A673 (cell line): ENCODE results near the gene FAM120AOS. TPM values are rescaled to one million over a fixed set of nuclear protein-coding genes. Genes with fewer than 3 reads are reported as not detected.

Source experiments
- BruUV-seq: library from RNA; stranded (reverse); fragments of 400-500 nt; replicated peaks from 2 replicates; lab custom pipeline; 2021; lab: Mats Ljungman, UMichigan
- CTCF ChIA-PET: fragments of 300-600 bp; sonication (Branson Sonifier 250); formaldehyde crosslinking; loops from one replicate; lab custom pipeline; 2022; ENCODE audit warnings: antibody characterized with exemption; lab: Charles Lee
- POLR2A ChIA-PET: fragments of 300-600 bp; sonication (Branson Sonifier 250); formaldehyde crosslinking; loops from one replicate; lab custom pipeline; 2022; ENCODE audit warnings: antibody characterized with exemption; ENCODE audit not compliant: low non-redundant PET; lab: Charles Lee
- DNase-seq: peaks from one replicate; pipeline ENCODE4 v3.0.0-alpha.2; 2015; ENCODE audit warnings: low spot score
- H3K27ac ChIP-seq: fragments of 200-600 bp; sonication (generic); 2 replicates; pipeline ENCODE4 v1.5.1; 2016; ENCODE audit warnings: mixed run types, low read depth, mild to moderate bottlenecking, mixed read lengths, antibody characterized with exemption, low read length; ENCODE audit not compliant: poor library complexity, severe bottlenecking
- H3K27me3 ChIP-seq: fragments of 200-600 bp; sonication (generic); replicated peaks from 2 replicates; pipeline ENCODE4 v1.6.1; 2017; ENCODE audit warnings: mixed run types, low read depth, mild to moderate bottlenecking, mixed read lengths, antibody characterized with exemption, low read length; ENCODE audit not compliant: insufficient read depth, poor library complexity
- H3K36me3 ChIP-seq: fragments of 200-600 bp; sonication (generic); 2 replicates; pipeline ENCODE4 v1.6.1; 2016; ENCODE audit warnings: mixed run types, mild to moderate bottlenecking, mixed read lengths, antibody characterized with exemption, low read length; ENCODE audit not compliant: insufficient read depth, poor library complexity, severe bottlenecking
- H3K4me1 ChIP-seq: fragments of 200-600 bp; sonication (generic); 2 replicates; pipeline ENCODE4 v1.6.1; 2017; ENCODE audit warnings: mixed run types, mild to moderate bottlenecking, mixed read lengths, antibody characterized with exemption, low read length; ENCODE audit not compliant: insufficient read depth, poor library complexity, severe bottlenecking
- H3K4me3 ChIP-seq: fragments of 200-600 bp; sonication (generic); 2 replicates; pipeline ENCODE4 v1.5.1; 2016; ENCODE audit warnings: low read depth, mixed run types, mild to moderate bottlenecking, mixed read lengths, low read length; ENCODE audit not compliant: poor library complexity, severe bottlenecking
- H3K9me3 ChIP-seq: fragments of 200-600 bp; sonication (generic); 2 replicates; pipeline ENCODE4 v1.6.1; 2016; ENCODE audit warnings: mixed run types, low read depth, mild to moderate bottlenecking, mixed read lengths, antibody characterized with exemption, low read length; ENCODE audit not compliant: poor library complexity, severe bottlenecking
- EZH2 ChIP-seq: fragments of 200-600 bp; sonication (generic); IDR thresholded peaks from 2 replicates; pipeline ENCODE4 v1.6.1; 2017; ENCODE audit warnings: borderline replicate concordance, low read depth, mild to moderate bottlenecking, mixed read lengths, antibody characterized with exemption, low read length; ENCODE audit not compliant: poor library complexity, severe bottlenecking
- intact Hi-C: fragments of 100-400 bp; cut with micrococcal nuclease; formaldehyde crosslinking; loops from one replicate; pipeline ENCODE4 v1.10.0; 2022; ENCODE audit not compliant: unreplicated experiment
- total RNA-seq: library from RNA; stranded (reverse); gene quantifications from 2 replicates; pipeline ENCODE4 v1.2.3, GENCODE V29; 2021
- TF ChIP-seq, protein P1 (sequence below): fragments of 300-800, 200-600 bp; sonication (generic); conservative IDR thresholded peaks from 2 replicates; pipeline ENCODE4 v1.5.1; 2017; ENCODE audit warnings: low read depth, mild to moderate bottlenecking, antibody characterized with exemption, low read length, moderate library complexity, mixed read lengths

FAM120AOS gene
- total RNA-seq, 1 experiment from 2014 or later, result 34.5 TPM

DNA sequence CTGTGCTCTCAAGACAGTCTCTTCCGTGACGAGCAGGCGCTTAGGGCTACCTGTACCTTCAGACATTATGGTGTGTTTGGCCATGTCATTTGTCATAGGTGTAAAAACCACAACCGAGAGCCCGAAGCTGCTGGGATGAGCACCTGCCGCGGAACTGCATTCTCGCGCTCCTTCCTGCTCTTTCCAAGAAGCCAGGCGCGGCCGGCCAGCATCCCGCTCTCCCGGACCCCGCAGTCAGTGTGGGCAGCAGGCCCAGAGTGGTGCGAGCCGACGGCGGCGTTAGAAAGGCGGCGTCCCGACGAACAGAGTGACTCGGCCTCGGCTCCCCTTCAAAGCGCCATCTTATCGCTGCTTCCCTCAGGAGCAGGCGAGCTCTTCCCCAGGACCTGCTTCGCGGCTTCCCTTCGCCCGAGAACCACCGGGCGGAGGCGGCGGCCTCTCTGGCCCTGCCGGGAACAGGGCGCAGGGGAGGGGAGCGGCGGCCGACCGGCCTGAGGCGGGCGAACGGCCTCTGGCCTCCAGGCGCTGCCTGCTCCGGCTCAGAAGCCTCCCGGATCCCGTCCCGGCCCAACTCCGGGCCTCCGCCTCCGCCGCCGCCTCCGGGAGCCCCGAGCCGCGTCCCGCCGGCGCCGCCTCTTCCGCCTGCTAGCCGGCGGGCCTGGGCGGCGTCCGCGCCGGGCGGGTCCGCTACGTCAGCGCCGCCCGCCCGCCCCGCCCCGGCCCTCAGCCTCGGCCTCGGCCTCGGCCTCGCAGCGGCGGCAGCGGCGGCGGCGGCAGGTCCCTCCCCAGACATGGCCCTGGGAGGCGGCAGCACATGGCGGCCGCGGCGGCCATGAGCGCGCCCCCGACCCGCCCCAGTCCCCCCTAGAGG, 2.2 kb downstream of the FAM120AOS start, which contains the start of gene FAM120A:
FAM120A (plus strand) TSS at position 741 of the 871 bp plus-strand sequence. CDS start 231 bp downstream, outside the sequence.
- intact Hi-C loops, result loop anchor here (5.0 kb wide), 1 partner anchor 116 kb away; no protein-coding TSS in a partner anchor

DNA sequence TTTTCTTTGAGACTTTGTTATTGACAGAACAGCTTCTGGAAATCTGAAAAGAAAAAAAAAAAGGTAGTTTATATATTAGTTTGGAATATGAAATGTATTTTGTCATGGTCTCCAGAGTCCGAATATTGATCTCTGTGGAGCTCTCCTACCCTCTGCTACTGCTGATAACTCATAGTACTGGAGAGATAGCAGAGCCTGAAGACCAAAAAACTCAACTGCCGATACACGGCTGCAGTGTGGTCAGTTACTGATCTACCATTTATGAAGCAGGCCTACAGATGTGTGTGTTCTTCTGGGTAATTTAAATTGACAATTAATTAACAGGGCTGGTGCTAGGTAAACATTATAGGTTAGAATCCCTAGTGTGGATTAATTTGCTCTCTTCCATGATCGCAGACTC, 5.7 kb downstream of the FAM120AOS start:
- ChIA-PET POLR2A (no interaction called here), CTCF (no interaction called here)
- Histone ChIP-seq H3K9me3 (no peaks in the 10 kb centered on the region), H3K4me3 (no peak overlapping the region), H3K27ac (no peak overlapping the region), H3K36me3 (peaks cover 39% of the 10 kb centered on the region), H3K27me3 (no peaks in the 10 kb centered on the region), H3K4me1 (no peaks in the 10 kb centered on the region)
- intact Hi-C loops, result no loop called here
- no peak for DNase-seq
- no peak for TF ChIP-seq EZH2
- TF ChIP-seq, protein P1, sequence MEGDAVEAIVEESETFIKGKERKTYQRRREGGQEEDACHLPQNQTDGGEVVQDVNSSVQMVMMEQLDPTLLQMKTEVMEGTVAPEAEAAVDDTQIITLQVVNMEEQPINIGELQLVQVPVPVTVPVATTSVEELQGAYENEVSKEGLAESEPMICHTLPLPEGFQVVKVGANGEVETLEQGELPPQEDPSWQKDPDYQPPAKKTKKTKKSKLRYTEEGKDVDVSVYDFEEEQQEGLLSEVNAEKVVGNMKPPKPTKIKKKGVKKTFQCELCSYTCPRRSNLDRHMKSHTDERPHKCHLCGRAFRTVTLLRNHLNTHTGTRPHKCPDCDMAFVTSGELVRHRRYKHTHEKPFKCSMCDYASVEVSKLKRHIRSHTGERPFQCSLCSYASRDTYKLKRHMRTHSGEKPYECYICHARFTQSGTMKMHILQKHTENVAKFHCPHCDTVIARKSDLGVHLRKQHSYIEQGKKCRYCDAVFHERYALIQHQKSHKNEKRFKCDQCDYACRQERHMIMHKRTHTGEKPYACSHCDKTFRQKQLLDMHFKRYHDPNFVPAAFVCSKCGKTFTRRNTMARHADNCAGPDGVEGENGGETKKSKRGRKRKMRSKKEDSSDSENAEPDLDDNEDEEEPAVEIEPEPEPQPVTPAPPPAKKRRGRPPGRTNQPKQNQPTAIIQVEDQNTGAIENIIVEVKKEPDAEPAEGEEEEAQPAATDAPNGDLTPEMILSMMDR, result no peak
- BruUV-seq, result no TSS peak

More for the DNA sequence above, 2.2 kb downstream of the FAM120AOS start, which contains the start of gene FAM120A:
- Histone ChIP-seq H3K27me3 (no peaks in the 10 kb centered on the region), H3K9me3 (no peaks in the 10 kb centered on the region), H3K36me3 (peaks cover 39% of the 10 kb centered on the region), H3K4me1 (peaks cover 7% of the 10 kb centered on the region), H3K27ac (peak within 1 kb of the TSS; percentile 94), H3K4me3 (peak within 1 kb of the TSS; percentile 96)
- no TSS peak for BruUV-seq
- peak; percentile 90 for DNase-seq
- no peak for TF ChIP-seq EZH2
- TF ChIP-seq, protein P1, result no peak
- ChIA-PET POLR2A (no interaction called here), CTCF (no interaction called here)

DNA sequence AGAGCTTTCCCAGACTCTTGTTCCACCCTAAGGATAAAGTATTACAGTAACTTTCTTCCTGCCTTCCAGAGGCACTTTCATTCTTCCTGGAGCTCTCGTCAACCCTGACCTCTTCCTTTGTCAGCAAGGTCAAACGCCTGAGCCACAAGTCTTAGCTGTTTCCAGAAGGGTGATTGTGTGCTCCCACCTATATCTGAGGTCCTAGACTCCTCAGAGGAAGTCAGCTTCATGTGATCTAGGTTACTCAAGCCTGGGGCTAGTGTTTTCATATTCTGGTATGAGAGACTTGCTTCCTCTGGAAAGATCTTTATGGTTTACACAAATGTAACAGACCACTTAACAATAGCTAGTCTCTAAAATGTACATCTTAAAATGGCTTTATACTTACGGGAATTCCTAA, 7.3 kb downstream of the FAM120AOS start:
- no peaks in the 10 kb centered on the region for H3K9me3 ChIP-seq
- H3K4me3 ChIP-seq, result no peak overlapping the region
- peaks cover 39% of the 10 kb centered on the region for H3K36me3 ChIP-seq
- no peak for DNase-seq
- no TSS peak for BruUV-seq
- no peak overlapping the region for H3K27ac ChIP-seq
- no peak for TF ChIP-seq EZH2
- TF ChIP-seq, protein P1, result no peak
- intact Hi-C loops, result no loop called here
- ChIA-PET POLR2A (interaction anchor here (0.7 kb wide), 1 partner anchor 29 kb away, joined by 3 read pairs; no protein-coding TSS in a partner anchor), CTCF (no interaction called here)
- H3K27me3 ChIP-seq, result no peaks in the 10 kb centered on the region
- H3K4me1 ChIP-seq, result no peaks in the 10 kb centered on the region
